Measurements from ENCODE around the gene GRAMD4. TPM values are rescaled to one million over a fixed set of nuclear protein-coding genes. Genes with fewer than 3 reads are reported as not detected.

The GRAMD4 gene
- total RNA-seq, 1 donor from 2014 or later, result 45.6 TPM

GRCh38 chr22:46629291-46629690, 9.1 kb downstream of the GRAMD4 start:
- ATAC-seq (ENCODE audit: low read depth), result no peak
- H3K27me3 Mint-ChIP-seq, result no peaks in the 10 kb centered on the region
- no peak for TF ChIP-seq CTCF (IDR thresholded peaks at IDR 0.05)
- peaks cover 3% of the 10 kb centered on the region for H3K4me1 Mint-ChIP-seq
- H3K4me3 Mint-ChIP-seq, result no peak overlapping the region
- POLR2A ChIA-PET, result no interaction called here
- H3K9me3 Mint-ChIP-seq, result no peaks in the 10 kb centered on the region
- no peak overlapping the region for H3K27ac Mint-ChIP-seq
- H3K36me3 Mint-ChIP-seq (ENCODE audit: low read depth), result peaks cover 23% of the 10 kb centered on the region
- CTCF ChIA-PET, result no interaction called here
- intact Hi-C loops (cut with micrococcal nuclease), result no loop called here
- DNase-seq, result no peak

GRCh38 chr22:46631113-46631512, 10.9 kb downstream of the GRAMD4 start:
- POLR2A ChIA-PET, result no interaction called here
- Mint-ChIP-seq H3K4me1 (no peaks in the 10 kb centered on the region), H3K36me3 (ENCODE audit: low read depth) (peaks cover 23% of the 10 kb centered on the region), H3K27ac (no peak overlapping the region), H3K4me3 (no peak overlapping the region), H3K9me3 (no peaks in the 10 kb centered on the region), H3K27me3 (no peaks in the 10 kb centered on the region)
- TF ChIP-seq CTCF (IDR thresholded peaks at IDR 0.05), result no peak
- CTCF ChIA-PET, result no interaction called here
- intact Hi-C loops (cut with micrococcal nuclease), result loop anchor here (5.0 kb wide), 1 partner anchor 41 kb away; no protein-coding TSS in a partner anchor
- ATAC-seq (ENCODE audit: low read depth) (no peak), DNase-seq (no peak)

- Mint-ChIP-seq H3K9me3 (no peaks in the 10 kb centered on the region), H3K4me1 (no peaks in the 10 kb centered on the region), H3K27ac (no peak overlapping the region), H3K27me3 (no peaks in the 10 kb centered on the region), H3K36me3 (ENCODE audit: low read depth) (peaks cover 24% of the 10 kb centered on the region), H3K4me3 (no peak overlapping the region)
- intact Hi-C loops (cut with micrococcal nuclease), result loop anchor here (5.0 kb wide), 1 partner anchor 40 kb away; no protein-coding TSS in a partner anchor
- ChIA-PET POLR2A (interaction anchor here (0.7 kb wide), 1 partner anchor 9 kb away, joined by 5 read pairs; no protein-coding TSS in a partner anchor), CTCF (no interaction called here)
- ATAC-seq (ENCODE audit: low read depth) (no peak), DNase-seq (no peak)
- TF ChIP-seq CTCF (IDR thresholded peaks at IDR 0.05), result no peak
These were observed 12.6 kb downstream of the GRAMD4 start for GRCh38 chr22:46632646-46633249.

GRCh38 chr22:46633334-46633890, 13.2 kb downstream of the GRAMD4 start:
- CTCF ChIA-PET, result no interaction called here
- H3K4me3 Mint-ChIP-seq, result no peak overlapping the region

More at GRCh38 chr22:46633334-46633890, 13.2 kb downstream of the GRAMD4 start:
- intact Hi-C loops (cut with micrococcal nuclease), result loop anchor here (5.0 kb wide), 1 partner anchor 39 kb away; no protein-coding TSS in a partner anchor
- no peaks in the 10 kb centered on the region for H3K9me3 Mint-ChIP-seq
- POLR2A ChIA-PET, result interaction anchor here (0.7 kb wide), 1 partner anchor 9 kb away, joined by 5 read pairs; no protein-coding TSS in a partner anchor
- H3K27me3 Mint-ChIP-seq, result no peaks in the 10 kb centered on the region
- H3K36me3 Mint-ChIP-seq (ENCODE audit: low read depth), result peaks cover 25% of the 10 kb centered on the region
- H3K4me1 Mint-ChIP-seq, result no peaks in the 10 kb centered on the region
- ATAC-seq (ENCODE audit: low read depth) (no peak), DNase-seq (no peak)
- no peak for TF ChIP-seq CTCF (IDR thresholded peaks at IDR 0.05)
- no peak overlapping the region for H3K27ac Mint-ChIP-seq
